Endometrial microvascular endothelial cells (primary cell): ENCODE results near the gene MIA3. TPM values are rescaled to one million over a fixed set of nuclear protein-coding genes. Genes with fewer than 3 reads are reported as not detected.

Source experiments
- in situ Hi-C: cut with HindIII; loops from 2 replicates; pipeline ENCODE4 v1.10.0; 2017; ENCODE audit warnings: low sequenced_read_pairs, low pct_unique_long_range_greater_than_20kb; ENCODE audit errors: inconsistent ontology term
- total RNA-seq: library from RNA; depleted of rRNA; stranded (reverse); fragments of >200 nt; gene quantifications from one replicate; pipeline ENCODE4 v1.2.3, GENCODE V29; 2015; ENCODE audit errors: inconsistent ontology term

The MIA3 gene
- total RNA-seq, 1 donor from 2014 or later = 30.1 TPM

DNA sequence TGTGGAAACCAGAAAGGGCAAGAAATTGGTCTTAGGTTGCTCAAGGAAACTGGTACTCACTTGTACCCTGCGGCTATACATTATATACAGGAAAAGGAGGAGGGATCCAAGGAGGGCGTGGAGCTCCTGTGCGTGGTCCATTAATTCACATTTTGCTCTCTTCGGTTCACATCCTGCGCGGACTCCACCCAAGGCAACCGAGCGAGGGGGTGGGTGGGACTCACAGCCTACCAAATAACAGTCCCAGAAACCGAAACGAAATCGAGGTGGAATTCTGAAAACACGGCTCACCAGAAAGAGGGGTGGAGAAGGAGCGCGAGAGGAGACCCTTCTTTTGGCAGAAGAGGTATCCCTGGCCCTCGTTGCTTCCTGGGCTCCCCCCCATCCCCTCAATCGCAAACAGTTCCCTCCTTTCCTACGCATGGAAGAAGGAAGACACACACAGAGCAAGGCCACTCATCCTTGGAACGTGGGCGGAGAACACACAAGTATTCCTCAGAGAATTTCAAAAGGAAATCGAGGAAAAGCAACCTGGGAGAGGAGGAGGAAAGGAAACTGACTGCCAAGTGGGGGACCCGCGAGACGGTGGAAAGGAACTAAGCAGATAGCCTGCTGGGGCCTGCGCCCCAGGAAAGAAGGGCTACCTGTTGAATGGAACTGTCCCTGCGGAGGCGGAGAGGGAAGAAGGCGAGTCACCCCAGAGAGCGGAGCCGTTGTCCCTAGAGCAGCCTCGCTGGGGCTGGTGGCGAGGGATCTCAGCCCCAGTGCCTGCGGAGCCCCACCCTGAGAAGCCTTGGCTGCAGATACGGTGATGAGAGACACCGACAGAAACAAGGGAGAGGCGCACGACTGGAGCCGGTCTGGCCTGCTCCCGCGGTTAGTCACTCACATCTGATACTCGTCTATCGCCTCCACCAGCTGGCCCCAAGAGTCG, 93.7 kb downstream of the MIA3 start:
- in situ Hi-C loops = no loop called here

DNA sequence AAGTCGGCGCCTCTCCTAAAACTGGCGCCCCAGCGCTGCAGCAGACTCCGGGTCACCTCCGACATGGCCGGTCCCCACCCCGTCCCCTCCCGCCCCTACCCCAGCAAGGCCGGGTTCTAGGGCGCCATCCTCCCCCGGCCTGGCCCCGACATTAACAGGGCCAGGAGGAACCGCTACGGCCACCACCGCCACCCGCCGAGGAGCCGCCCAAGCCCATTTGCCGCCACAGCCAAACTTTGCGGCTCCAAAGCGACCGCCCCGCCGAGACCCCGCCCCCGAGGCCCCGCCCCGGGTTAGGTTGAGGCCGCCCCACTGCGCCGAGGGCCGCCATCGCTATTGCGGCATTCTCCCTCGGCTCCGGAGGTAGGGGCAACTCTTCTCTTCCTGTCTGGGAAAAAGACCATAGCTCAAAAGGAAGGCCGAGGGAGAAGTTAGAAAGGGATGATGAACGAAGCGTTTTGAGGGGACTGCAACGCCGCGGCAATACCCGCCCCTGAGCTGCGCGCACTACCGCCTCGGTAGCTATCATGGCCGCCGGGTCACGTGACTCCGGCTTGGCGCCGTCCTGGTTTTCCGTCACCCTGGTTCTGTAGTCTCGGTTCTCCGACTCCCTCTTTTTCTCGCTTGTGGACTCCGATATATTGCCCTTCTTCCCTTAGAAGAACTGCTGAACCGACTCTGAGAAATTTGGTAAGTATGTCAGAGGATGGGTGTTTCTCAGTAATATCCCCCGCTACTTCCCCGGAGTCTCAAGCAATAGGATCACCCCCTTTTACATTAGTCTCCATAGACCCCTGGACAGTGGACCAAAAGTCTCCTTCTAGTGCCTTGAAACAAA, 94.6 kb downstream of the MIA3 start, which contains the start of the genes AIDA and BROX:
Gene AIDA (minus strand): TSS at position 239 of the 838 bp plus-strand sequence. CDS start 174 bp downstream, at position 65.
Gene BROX (plus strand): TSS at position 312 of the 838 bp plus-strand sequence. CDS start 3,136 bp downstream, outside the sequence.
- in situ Hi-C loops = no loop called here

DNA sequence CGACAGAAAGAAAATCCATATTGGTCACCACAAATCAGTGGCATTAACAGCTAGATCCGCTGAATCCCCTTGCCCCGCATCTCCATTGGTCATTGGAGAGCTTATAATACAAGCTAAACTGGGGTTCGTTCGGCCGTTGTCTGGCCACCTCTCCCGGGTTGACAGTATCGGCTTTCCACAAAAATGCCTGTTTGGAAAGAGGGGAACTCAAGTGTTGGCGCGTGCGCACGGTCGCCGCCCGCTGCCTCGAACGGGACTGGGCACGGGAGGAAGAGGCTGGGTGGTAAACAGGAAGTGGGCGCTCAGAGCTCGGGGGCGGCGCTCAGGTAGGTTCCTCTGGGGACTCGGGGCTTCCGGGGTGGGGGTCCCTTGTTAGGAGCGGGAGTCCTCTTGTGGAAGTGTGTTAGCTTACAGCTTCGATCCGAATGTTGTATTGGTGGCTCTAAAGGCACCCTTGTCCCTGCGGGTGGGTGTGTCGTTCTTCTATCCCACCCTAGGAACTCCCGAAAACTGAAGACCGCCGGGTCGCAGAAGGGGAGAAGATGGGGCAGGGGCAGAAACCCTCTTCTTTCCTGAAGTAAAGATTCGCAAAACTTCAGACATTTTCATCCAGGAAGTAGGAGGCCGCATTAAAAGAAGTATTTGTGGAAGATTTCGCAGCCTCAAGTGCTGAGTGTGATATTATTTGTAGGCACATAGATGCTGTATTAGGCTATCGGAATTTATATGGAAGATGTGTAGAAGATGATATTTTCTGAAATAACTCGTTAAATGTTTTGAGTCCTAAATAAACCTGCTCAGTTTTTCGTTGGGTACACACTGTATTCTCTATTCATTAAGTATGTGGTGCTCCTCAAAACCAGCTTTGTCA, 95.4 kb downstream of the MIA3 start:
- in situ Hi-C loops = no loop called here

DNA sequence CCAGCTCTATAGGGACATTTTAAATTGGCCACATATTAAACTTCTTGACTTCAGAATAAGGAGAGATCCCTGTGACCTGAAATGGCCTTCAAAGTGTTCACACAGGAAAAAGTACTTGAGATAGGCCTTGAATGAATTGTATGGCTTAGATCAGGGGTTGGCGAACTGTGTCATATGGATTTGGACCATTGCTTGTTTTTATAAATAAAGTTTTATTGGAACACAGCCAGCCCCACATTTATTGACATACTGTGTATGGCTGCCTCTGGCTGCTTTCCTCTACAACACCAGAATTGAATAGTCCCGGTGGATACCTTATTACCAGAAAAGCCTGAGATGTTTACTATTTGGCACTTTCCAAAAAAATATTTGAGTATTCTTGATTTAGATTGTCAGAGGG, 98.5 kb downstream of the MIA3 start:
- in situ Hi-C loops = no loop called here

Other genes starting within 250 kb of the MIA3 start
- not detected for gene HHIPL2, start 70.0 kb upstream of the MIA3 start, total RNA-seq
- 15.1 TPM for gene TAF1A, start 28.2 kb upstream of the MIA3 start, total RNA-seq
- 75.1 TPM for gene AIDA, start 94.4 kb downstream of the MIA3 start, total RNA-seq
- 66.5 TPM for gene BROX, start 94.5 kb downstream of the MIA3 start, total RNA-seq
- gene FAM177B, start 119.1 kb downstream of the MIA3 start, total RNA-seq = not detected
- 2.8 TPM for gene DISP1, start 196.9 kb downstream of the MIA3 start, total RNA-seq